ENCODE data around the gene NFIX. TPM values are rescaled to one million over a fixed set of nuclear protein-coding genes. Genes with fewer than 3 reads are reported as not detected.

NFIX gene
- total RNA-seq, 1 experiment from 2014 or later, result 5.2 TPM

GRCh38 chr19:13100031-13100588 lies 104.8 kb downstream of the NFIX start:
- DNase-seq (ENCODE audit: extremely low read depth, low read depth), result no peak

- no peak for DNase-seq (ENCODE audit: extremely low read depth, low read depth)
Observed at GRCh38 chr19:13100841-13101589, 105.7 kb downstream of the NFIX start.

GRCh38 chr19:13101590-13102415 lies 106.5 kb downstream of the NFIX start:
- no peak for DNase-seq (ENCODE audit: extremely low read depth, low read depth)

- DNase-seq (ENCODE audit: extremely low read depth, low read depth), result no peak
Observed at GRCh38 chr19:13102416-13102665, 107.1 kb downstream of the NFIX start.

- DNase-seq (ENCODE audit: extremely low read depth, low read depth), result no peak
Observed at GRCh38 chr19:13102666-13103580, 107.6 kb downstream of the NFIX start, which contains the start of gene LYL1. LYL1 (minus strand) TSS chr19:13102858; CDS start chr19:13101171, 1,687 bp downstream.

- DNase-seq (ENCODE audit: extremely low read depth, low read depth), result no peak
Observed at GRCh38 chr19:13103581-13104359, 108.5 kb downstream of the NFIX start.

- DNase-seq (ENCODE audit: extremely low read depth, low read depth), result no peak
Observed at GRCh38 chr19:13104360-13104847, 109.1 kb downstream of the NFIX start.

- DNase-seq (ENCODE audit: extremely low read depth, low read depth), result no peak
Observed at GRCh38 chr19:13104848-13105711, 109.8 kb downstream of the NFIX start.

GRCh38 chr19:13109361-13110098 lies 114.3 kb downstream of the NFIX start:
- DNase-seq (ENCODE audit: extremely low read depth, low read depth), result no peak

- no peak for DNase-seq (ENCODE audit: extremely low read depth, low read depth)
Observed at GRCh38 chr19:13110099-13110610, 114.9 kb downstream of the NFIX start.

GRCh38 chr19:13112555-13112954 lies 117.3 kb downstream of the NFIX start:
- DNase-seq (ENCODE audit: extremely low read depth, low read depth), result no peak

GRCh38 chr19:13115936-13116281 lies 120.6 kb downstream of the NFIX start:
- DNase-seq (ENCODE audit: extremely low read depth, low read depth), result no peak

GRCh38 chr19:13116282-13117175 lies 121.3 kb downstream of the NFIX start, which contains the start of gene TRMT1:
TRMT1 (minus strand) TSS chr19:13116740; CDS start chr19:13116399, 341 bp downstream.
- peak; percentile 89 for DNase-seq (ENCODE audit: extremely low read depth, low read depth)

- DNase-seq (ENCODE audit: extremely low read depth, low read depth), result no peak
Observed at GRCh38 chr19:13117176-13117771, 122.0 kb downstream of the NFIX start.

GRCh38 chr19:13117772-13118423 lies 122.6 kb downstream of the NFIX start, which contains the start of gene NACC1:
NACC1 (plus strand) TSS chr19:13118264; CDS start chr19:13135208, 16,944 bp downstream.
- peak; percentile 79 for DNase-seq (ENCODE audit: extremely low read depth, low read depth)

All from NCI-H460 (cell line).